ENCODE measurements around the gene AGO3. TPM values are rescaled to one million over a fixed set of nuclear protein-coding genes. Genes with fewer than 3 reads are reported as not detected.

Gene AGO3
- total RNA-seq, 2 donors from 2014 or later, result 47.5 to 49.9 TPM

DNA sequence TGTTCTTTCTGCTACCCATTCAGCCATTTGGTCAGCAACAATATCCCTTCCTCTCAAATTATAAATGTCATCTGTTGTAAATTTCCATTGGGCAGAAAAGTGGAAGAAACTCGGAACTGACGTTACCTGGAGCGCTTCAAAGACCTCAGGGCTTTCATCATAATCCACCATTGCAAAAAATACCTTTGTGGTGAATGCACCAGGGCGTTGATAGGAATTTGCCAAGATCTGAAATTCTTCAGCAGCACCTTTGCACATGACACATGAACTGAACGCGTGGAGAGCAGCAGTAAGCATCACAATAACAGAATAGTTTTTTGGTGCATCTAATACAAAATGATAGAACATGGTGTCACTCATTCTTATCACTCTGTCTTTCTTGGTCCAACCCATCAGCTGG lies 149.9 kb downstream of the AGO3 start:
- no peaks in the 10 kb centered on the region for H3K9me3 ChIP-seq
- TF ChIP-seq, protein P1, sequence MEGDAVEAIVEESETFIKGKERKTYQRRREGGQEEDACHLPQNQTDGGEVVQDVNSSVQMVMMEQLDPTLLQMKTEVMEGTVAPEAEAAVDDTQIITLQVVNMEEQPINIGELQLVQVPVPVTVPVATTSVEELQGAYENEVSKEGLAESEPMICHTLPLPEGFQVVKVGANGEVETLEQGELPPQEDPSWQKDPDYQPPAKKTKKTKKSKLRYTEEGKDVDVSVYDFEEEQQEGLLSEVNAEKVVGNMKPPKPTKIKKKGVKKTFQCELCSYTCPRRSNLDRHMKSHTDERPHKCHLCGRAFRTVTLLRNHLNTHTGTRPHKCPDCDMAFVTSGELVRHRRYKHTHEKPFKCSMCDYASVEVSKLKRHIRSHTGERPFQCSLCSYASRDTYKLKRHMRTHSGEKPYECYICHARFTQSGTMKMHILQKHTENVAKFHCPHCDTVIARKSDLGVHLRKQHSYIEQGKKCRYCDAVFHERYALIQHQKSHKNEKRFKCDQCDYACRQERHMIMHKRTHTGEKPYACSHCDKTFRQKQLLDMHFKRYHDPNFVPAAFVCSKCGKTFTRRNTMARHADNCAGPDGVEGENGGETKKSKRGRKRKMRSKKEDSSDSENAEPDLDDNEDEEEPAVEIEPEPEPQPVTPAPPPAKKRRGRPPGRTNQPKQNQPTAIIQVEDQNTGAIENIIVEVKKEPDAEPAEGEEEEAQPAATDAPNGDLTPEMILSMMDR (IDR thresholded peaks at IDR 0.05), result no peak
- no peak overlapping the region for H3K4me3 ChIP-seq
- no peak for ATAC-seq (ENCODE audit: insufficient number of reproducible peaks, low FRiP score, low read depth)
- H3K36me3 ChIP-seq, result no peaks in the 10 kb centered on the region
- no peak for DNase-seq (ENCODE audit: low spot score)
- no peak overlapping the region for H3K27ac ChIP-seq
- H3K4me1 ChIP-seq (ENCODE audit: control insufficient read depth in 1 of 2, low read depth in 2 of 2), result peaks cover 8 to 14% of the 10 kb centered on the region in 2 donors
- peaks cover 4% of the 10 kb centered on the region for H3K27me3 ChIP-seq (replicated peaks; ENCODE audit: insufficient read depth)

DNA sequence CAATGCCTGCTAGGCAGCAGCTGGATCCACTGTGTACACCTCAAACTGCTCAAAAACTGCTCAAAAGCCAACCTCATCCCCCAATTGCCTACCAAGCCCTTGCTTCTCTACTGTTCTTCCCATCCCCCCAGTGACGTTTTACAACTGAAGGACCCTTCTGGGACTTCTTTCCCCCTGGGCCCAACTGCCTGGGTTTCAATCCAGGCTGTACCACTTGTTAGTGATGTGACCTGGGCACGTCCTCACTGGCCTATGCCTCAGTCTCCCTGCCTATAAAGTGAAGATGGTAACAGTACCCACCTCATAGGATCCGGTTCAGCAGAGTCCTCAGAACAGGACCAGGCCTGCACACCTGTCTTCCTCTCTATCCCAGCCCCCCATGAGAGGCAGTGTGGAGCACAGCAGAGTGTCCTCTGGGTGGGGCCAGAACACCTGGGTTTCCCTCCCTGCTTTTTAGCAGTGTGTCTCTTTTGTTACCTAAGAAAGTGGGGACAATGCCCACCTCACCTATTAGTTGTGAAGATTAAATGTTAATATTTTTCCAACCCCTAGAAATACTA lies 151.1 kb downstream of the AGO3 start:
- H3K4me3 ChIP-seq, result no peak overlapping the region
- DNase-seq (ENCODE audit: low spot score), result no peak
- TF ChIP-seq, protein P1 (IDR thresholded peaks at IDR 0.05), result no peak
- no peak overlapping the region for H3K27ac ChIP-seq
- no peaks in the 10 kb centered on the region for H3K9me3 ChIP-seq
- no peaks in the 10 kb centered on the region for H3K36me3 ChIP-seq
- peaks cover 8 to 14% of the 10 kb centered on the region in 2 donors for H3K4me1 ChIP-seq (ENCODE audit: control insufficient read depth in 1 of 2, low read depth in 2 of 2)
- peaks cover 4% of the 10 kb centered on the region for H3K27me3 ChIP-seq (replicated peaks; ENCODE audit: insufficient read depth)
- ATAC-seq (ENCODE audit: insufficient number of reproducible peaks, low FRiP score, low read depth), result no peak

DNA sequence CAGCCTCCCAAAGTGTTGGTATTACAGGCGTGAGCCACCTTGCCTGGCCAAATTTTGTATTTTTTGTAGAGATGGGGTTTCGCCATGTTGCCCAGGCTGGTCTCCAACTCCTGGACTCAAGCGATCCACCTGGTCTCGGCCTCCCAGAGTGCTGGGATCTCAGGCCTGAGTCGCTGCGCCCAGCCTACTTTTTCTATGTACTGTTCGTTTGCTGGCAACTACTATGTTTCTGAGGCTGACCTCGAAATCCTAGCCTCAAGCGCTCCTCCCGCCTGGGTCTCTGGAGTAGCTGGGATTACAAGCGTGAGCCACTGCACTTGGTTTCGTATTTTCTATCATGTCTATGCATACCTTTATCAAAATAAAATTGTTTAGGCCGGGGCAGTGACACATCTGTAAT lies 152.3 kb downstream of the AGO3 start:
- Histone ChIP-seq H3K4me1 (ENCODE audit: control insufficient read depth in 1 of 2, low read depth in 2 of 2) (peaks cover 8 to 16% of the 10 kb centered on the region in 2 donors), H3K27ac (no peak overlapping the region), H3K36me3 (no peaks in the 10 kb centered on the region), H3K27me3 (replicated peaks; ENCODE audit: insufficient read depth) (peaks cover 4% of the 10 kb centered on the region), H3K4me3 (no peak overlapping the region), H3K9me3 (no peaks in the 10 kb centered on the region)
- ATAC-seq (ENCODE audit: insufficient number of reproducible peaks, low FRiP score, low read depth), result no peak
- TF ChIP-seq, protein P1 (IDR thresholded peaks at IDR 0.05), result no peak
- no peak for DNase-seq (ENCODE audit: low spot score)

- ATAC-seq (ENCODE audit: insufficient number of reproducible peaks, low FRiP score, low read depth), result no peak
- peaks cover 4% of the 10 kb centered on the region for H3K27me3 ChIP-seq (replicated peaks; ENCODE audit: insufficient read depth)
- DNase-seq (ENCODE audit: low spot score), result no peak
- H3K4me3 ChIP-seq, result peak within 1 kb of the TSS; percentile 59
- peaks cover 10 to 19% of the 10 kb centered on the region in 2 donors for H3K4me1 ChIP-seq (ENCODE audit: control insufficient read depth in 1 of 2, low read depth in 2 of 2)
- H3K9me3 ChIP-seq, result no peaks in the 10 kb centered on the region
- H3K27ac ChIP-seq, result no peak within 1 kb of the TSS
- no peaks in the 10 kb centered on the region for H3K36me3 ChIP-seq
- TF ChIP-seq, protein P1 (IDR thresholded peaks at IDR 0.05), result no peak
Observed at GRCh38 chr1:36083635-36084496, 153.0 kb downstream of the AGO3 start, which contains the start of gene TEKT2. TEKT2 (plus strand) TSS chr1:36084094; CDS start chr1:36084922, 828 bp downstream.

GRCh38 chr1:36084497-36085115 lies 153.7 kb downstream of the AGO3 start:
- TF ChIP-seq, protein P1 (IDR thresholded peaks at IDR 0.05), result no peak
- Histone ChIP-seq H3K9me3 (no peaks in the 10 kb centered on the region), H3K27me3 (replicated peaks; ENCODE audit: insufficient read depth) (peaks cover 4% of the 10 kb centered on the region), H3K4me3 (peak overlapping the region; percentile 59), H3K27ac (no peak overlapping the region), H3K4me1 (ENCODE audit: control insufficient read depth in 1 of 2, low read depth in 2 of 2) (peaks cover 12 to 24% of the 10 kb centered on the region in 2 donors), H3K36me3 (no peaks in the 10 kb centered on the region)
- no peak for ATAC-seq (ENCODE audit: insufficient number of reproducible peaks, low FRiP score, low read depth)
- DNase-seq (ENCODE audit: low spot score), result no peak
